Mesenchymal stem cell (in vitro differentiated cells and primary cell): ENCODE measurements around the gene USH2A.
A peak's percentile ranks its signal among the peaks of the same experiment; 100 is the strongest.

ENCODE experiments used
- DNase-seq: peaks from one replicate; pipeline ENCODE4 v3.0.0-alpha.2; 2013
- H2AFZ ChIP-seq: one replicate; pipeline ENCODE4 v1.6.1; 2013; ENCODE audit warnings: low read depth, mild to moderate bottlenecking, control low read depth, inconsistent platforms, low read length, moderate library complexity
- H2AK5ac ChIP-seq: 2 replicates; pipeline ENCODE4 v1.6.1; 2013; ENCODE audit warnings: low read length, moderate library complexity, mild to moderate bottlenecking, inconsistent platforms; ENCODE audit not compliant: severe bottlenecking
- H2BK120ac ChIP-seq: one replicate; pipeline ENCODE4 v1.6.1; 2013; ENCODE audit warnings: low read depth, mild to moderate bottlenecking, inconsistent platforms, low read length, moderate library complexity
- H2BK12ac ChIP-seq, 2 experiments: one replicate each; pipeline ENCODE4 v1.6.1; 2013; ENCODE audit warnings: inconsistent platforms in 2 of 2, low read length in 2 of 2, mild to moderate bottlenecking in 2 of 2, moderate library complexity in 2 of 2, control low read depth in 1 of 2
- H2BK15ac ChIP-seq: one replicate; pipeline ENCODE4 v1.6.1; 2013; ENCODE audit warnings: mild to moderate bottlenecking, low read depth, inconsistent platforms; ENCODE audit not compliant: poor library complexity, severe bottlenecking
- H2BK5ac ChIP-seq: 2 replicates; pipeline ENCODE4 v1.6.1; 2013; ENCODE audit warnings: low read depth, mild to moderate bottlenecking, low read length, control low read depth, inconsistent platforms; ENCODE audit not compliant: poor library complexity, severe bottlenecking
- H3K14ac ChIP-seq, 2 experiments: one replicate each; pipeline ENCODE4 v1.6.1; 2013; ENCODE audit warnings: inconsistent platforms in 2 of 2, low read length in 2 of 2, control low read depth in 1 of 2, mild to moderate bottlenecking in 1 of 2, moderate library complexity in 1 of 2
- H3K18ac ChIP-seq, 2 experiments: one replicate each; pipeline ENCODE4 v1.6.1; 2013; ENCODE audit warnings: inconsistent platforms in 2 of 2, low read length in 2 of 2, control low read depth in 1 of 2, low read depth in 1 of 2, mild to moderate bottlenecking in 1 of 2
- H3K23ac ChIP-seq, 2 experiments: one replicate each; pipeline ENCODE4 v1.6.1; 2013; ENCODE audit warnings: inconsistent platforms in 2 of 2, low read length in 2 of 2, mild to moderate bottlenecking in 2 of 2, moderate library complexity in 2 of 2, control low read depth in 1 of 2
- H3K27ac ChIP-seq: 2 replicates; pipeline ENCODE4 v1.5.1; 2013; ENCODE audit warnings: mild to moderate bottlenecking, moderate library complexity, low read length, control low read depth, inconsistent platforms; ENCODE audit not compliant: poor library complexity, severe bottlenecking
- H3K27me3 ChIP-seq, 2 experiments: 2 replicates each; pipeline versions ENCODE4 v1.6.1 to v1.7.0; 2013; ENCODE audit warnings: low read length in 2 of 2, mild to moderate bottlenecking in 2 of 2, moderate library complexity in 2 of 2, control low read depth in 1 of 2, inconsistent platforms in 1 of 2; ENCODE audit not compliant: control insufficient read depth in 1 of 2, insufficient read depth in 1 of 2
- H3K36me3 ChIP-seq, 2 experiments: 2 replicates each; pipeline versions ENCODE4 v1.6.1 to v1.7.0; 2013; ENCODE audit warnings: low read length in 2 of 2, control low read depth in 1 of 2, inconsistent platforms in 1 of 2, low read depth in 1 of 2, mild to moderate bottlenecking in 1 of 2; ENCODE audit not compliant: insufficient read depth in 2 of 2, control insufficient read depth in 1 of 2
- H3K4ac ChIP-seq, 2 experiments: one replicate each; pipeline ENCODE4 v1.6.1; 2013; ENCODE audit warnings: inconsistent platforms in 2 of 2, low read length in 2 of 2, mild to moderate bottlenecking in 2 of 2, moderate library complexity in 2 of 2, control low read depth in 1 of 2, low read depth in 1 of 2
- H3K4me1 ChIP-seq: 2 replicates; pipeline ENCODE4 v1.6.1; 2013; ENCODE audit warnings: low read depth, low read length, control low read depth; ENCODE audit not compliant: control insufficient read depth, insufficient read depth
- H3K4me2 ChIP-seq: 2 replicates; pipeline ENCODE4 v1.6.1; 2013; ENCODE audit warnings: low read length, mild to moderate bottlenecking, inconsistent platforms; ENCODE audit not compliant: poor library complexity, severe bottlenecking
- H3K4me3 ChIP-seq, 2 experiments: 2 replicates each; pipeline versions ENCODE4 v1.5.1 to v1.7.0; 2013; ENCODE audit warnings: low read length in 2 of 2, mild to moderate bottlenecking in 2 of 2, control low read depth in 1 of 2, low read depth in 1 of 2; ENCODE audit not compliant: insufficient read depth in 1 of 2
- H3K79me1 ChIP-seq: replicated peaks from 2 replicates; pipeline ENCODE4 v1.6.1; 2013; ENCODE audit warnings: mild to moderate bottlenecking, control low read depth, low read length, inconsistent platforms; ENCODE audit not compliant: poor library complexity, severe bottlenecking
- H3K9ac ChIP-seq: 2 replicates; pipeline ENCODE4 v1.7.0; 2013; ENCODE audit warnings: mild to moderate bottlenecking, low read length, moderate library complexity
- H3K9me3 ChIP-seq: 2 replicates; pipeline ENCODE4 v1.7.0; 2013; ENCODE audit warnings: mild to moderate bottlenecking, low read length; ENCODE audit not compliant: control insufficient read depth
- H4K8ac ChIP-seq: one replicate; pipeline ENCODE4 v1.6.1; 2013; ENCODE audit warnings: inconsistent platforms, mild to moderate bottlenecking, low read length, moderate library complexity
- H4K91ac ChIP-seq: one replicate; pipeline ENCODE4 v1.6.1; 2013; ENCODE audit warnings: mild to moderate bottlenecking, low read length, inconsistent platforms
- WGBS: methylation state at CpG from one replicate; pipeline ENCODE4 v1.1.7; 2013; ENCODE audit warnings: mixed read lengths; 5-methylcytosine and 5-hydroxymethylcytosine counted together

USH2A gene

DNA sequence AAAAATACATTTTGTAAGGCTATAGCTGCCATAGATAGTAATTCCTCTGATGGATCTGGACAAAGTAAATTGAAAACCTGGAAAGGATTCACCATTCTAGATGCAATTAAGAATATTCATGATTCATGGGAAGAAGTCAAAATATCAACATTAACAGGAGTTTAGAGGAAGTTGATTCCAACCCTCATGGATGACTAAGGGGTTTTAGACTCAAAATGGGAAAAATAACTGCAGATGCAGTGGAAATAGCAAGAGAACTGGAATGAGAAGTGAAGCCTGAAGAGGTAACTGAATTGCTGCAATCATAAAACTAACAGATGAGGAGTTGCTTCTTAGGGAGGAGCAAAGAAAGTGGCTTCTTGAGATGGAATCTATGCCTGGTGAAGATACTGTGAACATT, 625.4 kb downstream of the USH2A start:
- no peak overlapping the region for H3K27ac ChIP-seq

DNA sequence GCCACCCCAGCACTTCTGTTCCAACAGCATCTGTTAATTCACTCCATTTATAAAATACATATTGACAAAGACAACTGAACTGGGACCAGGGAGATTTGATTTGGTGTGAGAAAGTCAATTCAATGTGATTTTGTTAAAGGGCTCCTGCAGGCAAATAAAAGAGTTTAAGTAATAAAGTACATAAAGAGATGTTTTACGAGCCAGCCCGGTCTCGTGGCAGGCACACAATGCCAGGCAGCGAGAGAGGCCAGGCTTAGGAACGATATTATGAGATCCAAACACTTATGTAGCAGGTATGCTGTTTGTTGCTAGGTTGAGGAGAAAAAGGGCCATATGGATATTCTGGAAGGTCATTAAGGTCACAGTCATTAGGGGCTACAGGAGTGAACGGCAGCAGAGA, 629.1 kb downstream of the USH2A start:
- Histone ChIP-seq H4K8ac (no peak overlapping the region), H3K27me3 (no peaks in the 10 kb centered on the region), H3K36me3 (no peaks in the 10 kb centered on the region), H3K79me1 (no peaks in the 10 kb centered on the region), H3K18ac (no peak overlapping the region), H2BK5ac (no peak overlapping the region), H3K4ac (no peak overlapping the region), H2BK120ac (no peak overlapping the region), H2AK5ac (no peak overlapping the region), H2AFZ (no peak overlapping the region), H2BK12ac (no peak overlapping the region), H3K9ac (peak overlapping the region; percentile 7), H3K14ac (no peak overlapping the region), H3K23ac (no peak overlapping the region), H2BK15ac (no peak overlapping the region), H3K27ac (no peak overlapping the region), H3K4me1 (no peaks in the 10 kb centered on the region), H4K91ac (no peak overlapping the region), H3K4me2 (no peak overlapping the region), H3K9me3 (no peaks in the 10 kb centered on the region), H3K4me3 (no peak overlapping the region)
- WGBS = 91% methylated on average over 5 of the region's 6 CpGs
- DNase-seq = no peak

More for the DNA sequence above, 625.4 kb downstream of the USH2A start:
- Histone ChIP-seq H3K27me3 (no peaks in the 10 kb centered on the region), H3K4me1 (no peaks in the 10 kb centered on the region), H3K79me1 (no peaks in the 10 kb centered on the region), H2BK5ac (no peak overlapping the region), H2BK15ac (no peak overlapping the region), H3K9me3 (no peaks in the 10 kb centered on the region), H3K4me2 (no peak overlapping the region), H3K18ac (no peak overlapping the region), H4K8ac (no peak overlapping the region), H2BK12ac (no peak overlapping the region), H4K91ac (no peak overlapping the region), H2AFZ (no peak overlapping the region), H3K14ac (no peak overlapping the region), H3K4me3 (no peak overlapping the region), H3K36me3 (no peaks in the 10 kb centered on the region), H3K4ac (no peak overlapping the region), H2AK5ac (no peak overlapping the region), H3K23ac (no peak overlapping the region), H3K9ac (no peak overlapping the region), H2BK120ac (no peak overlapping the region)
- DNase-seq = no peak

DNA sequence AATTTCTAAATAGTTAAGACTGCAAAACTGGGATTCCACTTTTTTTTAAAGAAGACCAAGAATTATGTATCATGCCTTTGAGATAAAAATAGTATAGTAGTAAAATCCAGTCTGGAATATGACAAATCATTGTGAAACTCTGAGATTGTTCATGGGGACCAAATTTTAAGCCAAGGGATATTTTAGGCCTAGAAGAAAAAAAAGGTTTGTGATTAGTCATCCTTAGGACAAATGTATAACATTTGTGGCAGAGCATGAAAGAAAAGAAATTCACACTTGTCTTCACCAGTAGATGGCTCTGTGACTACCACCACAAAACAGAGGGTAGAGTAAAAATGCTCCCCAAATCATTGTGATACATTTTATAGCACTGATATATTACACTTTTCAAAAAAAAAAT, 630.1 kb downstream of the USH2A start:
- H3K18ac ChIP-seq = no peak overlapping the region
- no peaks in the 10 kb centered on the region for H3K79me1 ChIP-seq
- H2AFZ ChIP-seq = no peak overlapping the region
- no peaks in the 10 kb centered on the region for H3K27me3 ChIP-seq
- H2BK120ac ChIP-seq = no peak overlapping the region
- no peaks in the 10 kb centered on the region for H3K4me1 ChIP-seq
- no peak overlapping the region for H3K14ac ChIP-seq
- H3K4me3 ChIP-seq = no peak overlapping the region
- DNase-seq = peak; percentile 45
- H3K4me2 ChIP-seq = no peak overlapping the region
- H4K91ac ChIP-seq = no peak overlapping the region
- H3K4ac ChIP-seq = no peak overlapping the region
- no peak overlapping the region for H2AK5ac ChIP-seq
- no peak overlapping the region for H2BK5ac ChIP-seq
- H2BK12ac ChIP-seq = no peak overlapping the region
- no peaks in the 10 kb centered on the region for H3K36me3 ChIP-seq
- H3K23ac ChIP-seq = no peak overlapping the region
- H3K9ac ChIP-seq = peak overlapping the region; percentile 7
- no peak overlapping the region for H2BK15ac ChIP-seq
- H3K9me3 ChIP-seq = no peaks in the 10 kb centered on the region
- H4K8ac ChIP-seq = no peak overlapping the region
- H3K27ac ChIP-seq = no peak overlapping the region

DNA sequence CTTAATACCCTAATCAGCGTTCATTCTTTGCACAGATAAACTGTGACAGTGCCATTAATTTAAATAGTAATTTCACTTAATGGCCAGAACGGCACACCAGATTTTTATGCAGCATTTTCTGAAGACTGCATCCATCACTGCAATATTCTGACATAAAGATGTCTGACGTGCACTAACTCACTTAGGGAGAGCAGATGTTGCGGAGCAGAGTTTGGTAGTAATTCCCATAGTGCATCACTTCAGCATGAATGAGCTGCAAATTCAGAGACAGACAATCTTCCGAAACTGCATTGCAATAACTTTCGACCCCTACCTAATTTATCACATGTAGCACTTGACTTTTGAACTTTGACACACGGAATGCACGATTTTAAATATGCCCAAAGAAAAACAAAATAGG, 630.8 kb downstream of the USH2A start:
- no peak overlapping the region for H2AK5ac ChIP-seq
- no peak overlapping the region for H2AFZ ChIP-seq
- H3K4me1 ChIP-seq = no peaks in the 10 kb centered on the region
- WGBS = 86% methylated on average over 7 of the region's 8 CpGs
- H2BK120ac ChIP-seq = no peak overlapping the region
- H2BK15ac ChIP-seq = no peak overlapping the region
- H3K9me3 ChIP-seq = no peaks in the 10 kb centered on the region
- H3K36me3 ChIP-seq = no peaks in the 10 kb centered on the region
- H3K27ac ChIP-seq = no peak overlapping the region
- no peaks in the 10 kb centered on the region for H3K27me3 ChIP-seq
- no peak overlapping the region for H2BK5ac ChIP-seq
- H3K4me2 ChIP-seq = no peak overlapping the region
- H3K9ac ChIP-seq = no peak overlapping the region
- no peak overlapping the region for H3K23ac ChIP-seq
- H3K18ac ChIP-seq = no peak overlapping the region
- H3K79me1 ChIP-seq = no peaks in the 10 kb centered on the region
- H3K4me3 ChIP-seq = no peak overlapping the region
- no peak overlapping the region for H3K4ac ChIP-seq
- no peak overlapping the region for H4K8ac ChIP-seq
- H4K91ac ChIP-seq = no peak overlapping the region
- DNase-seq = no peak
- H2BK12ac ChIP-seq = no peak overlapping the region
- no peak overlapping the region for H3K14ac ChIP-seq
